Peyer's patch (tissue), 4 donors: Measurements from ENCODE around the gene CPHXL. TPM values are rescaled to one million over a fixed set of nuclear protein-coding genes. Genes with fewer than 3 reads are reported as not detected.

Experiments used
- DNase-seq, 3 donors: peaks; one replicate each; pipeline ENCODE4 v3.0.0-alpha.2; 2017 to 2019
- H3K27ac ChIP-seq, 4 donors: fragments of 200-600 bp; sonication (generic); one replicate each; pipeline ENCODE4 v1.5.1; 2016 to 2019
- H3K27me3 ChIP-seq, 2 donors: fragments of 200-600 bp; sonication (generic); one replicate each; pipeline ENCODE4 v1.5.1; 2019
- H3K36me3 ChIP-seq, 3 donors: fragments of 200-600 bp; sonication (generic); one replicate each; pipeline ENCODE4 v1.5.1; 2016 to 2019
- H3K4me1 ChIP-seq, 4 donors: fragments of 200-600 bp; sonication (generic); one replicate each; pipeline ENCODE4 v1.5.1; 2016 to 2019
- H3K4me3 ChIP-seq, 4 donors: fragments of 200-600 bp; sonication (generic); 1 replicate in 3 of 4; 2 replicates in 1 of 4; pipeline ENCODE4 v1.5.1; 2016 to 2019; ENCODE audit warnings: mild to moderate bottlenecking in 1 of 4
- H3K9me3 ChIP-seq, 4 donors: fragments of 200-600 bp; sonication (generic); one replicate each; pipeline ENCODE4 v1.5.1; 2016 to 2019; ENCODE audit warnings: mild to moderate bottlenecking in 1 of 4
- CTCF ChIP-seq, 6 experiments: fragments of 450-650 bp in 4 of 6; fragments of 200-600 bp in 2 of 6; sonication (generic) in 1 of 6; IDR thresholded peaks; one replicate each; pipeline ENCODE4 v1.5.1; 2017 to 2019; ENCODE audit warnings: antibody characterized with exemption in 6 of 6, mild to moderate bottlenecking in 3 of 6, moderate library complexity in 1 of 6
- POLR2A ChIP-seq, 2 donors: fragments of 450-650 bp; IDR thresholded peaks; one replicate each; pipeline ENCODE4 v1.5.1; 2017; ENCODE audit warnings: antibody characterized with exemption in 2 of 2, mild to moderate bottlenecking in 2 of 2, moderate library complexity in 2 of 2
- total RNA-seq, 4 donors: library from RNA; depleted of rRNA; stranded (reverse); fragments of >200 nt; gene quantifications; one replicate each; pipeline ENCODE4 v1.1.0, GENCODE V29; 2016

The CPHXL gene
- total RNA-seq, 4 donors from 2014 or later: not detected

GRCh38 chr16:75750528-75750927, 24.2 kb upstream of the CPHXL start:
- Histone ChIP-seq H3K4me3 (no peak overlapping the region), H3K9me3 (no peaks in the 10 kb centered on the region), H3K27me3 (no peaks in the 10 kb centered on the region), H3K27ac (no peak overlapping the region), H3K4me1 (peaks cover 0 to 18% (median 2%) of the 10 kb centered on the region in 4 donors), H3K36me3 (no peaks in the 10 kb centered on the region)
- TF ChIP-seq POLR2A (IDR thresholded peaks at IDR 0.05) (no peak), CTCF (IDR thresholded peaks at IDR 0.05) (no peak)
- DNase-seq: no peak

- no peaks in the 10 kb centered on the region for H3K36me3 ChIP-seq
- H3K27me3 ChIP-seq: no peaks in the 10 kb centered on the region
- H3K4me3 ChIP-seq: no peak overlapping the region
- TF ChIP-seq POLR2A (IDR thresholded peaks at IDR 0.05) (no peak), CTCF (IDR thresholded peaks at IDR 0.05) (no peak)
- peaks cover 0 to 4% (median 2%) of the 10 kb centered on the region in 4 donors for H3K4me1 ChIP-seq
- no peak for DNase-seq
- peaks cover 0 to 11% (median 0%) of the 10 kb centered on the region in 4 donors for H3K9me3 ChIP-seq
- H3K27ac ChIP-seq: no peak overlapping the region
These were observed 20.1 kb upstream of the CPHXL start for GRCh38 chr16:75746359-75746758.

- no peak overlapping the region for H3K27ac ChIP-seq
- H3K4me1 ChIP-seq: peaks cover 0 to 4% (median 2%) of the 10 kb centered on the region in 4 donors
- peaks cover 0 to 11% (median 0%) of the 10 kb centered on the region in 4 donors for H3K9me3 ChIP-seq
- H3K4me3 ChIP-seq: no peak overlapping the region
- H3K36me3 ChIP-seq: no peaks in the 10 kb centered on the region
- H3K27me3 ChIP-seq: no peaks in the 10 kb centered on the region
- DNase-seq: no peak
- no peak for TF ChIP-seq POLR2A (IDR thresholded peaks at IDR 0.05)
- no peak for TF ChIP-seq CTCF (IDR thresholded peaks at IDR 0.05)
These were observed 19.5 kb upstream of the CPHXL start for GRCh38 chr16:75745823-75746222.

- Histone ChIP-seq H3K4me3 (no peak overlapping the region), H3K9me3 (peaks cover 0 to 11% (median 0%) of the 10 kb centered on the region in 4 donors), H3K27me3 (no peaks in the 10 kb centered on the region), H3K36me3 (no peaks in the 10 kb centered on the region), H3K27ac (no peak overlapping the region), H3K4me1 (peaks cover 0 to 4% (median 1%) of the 10 kb centered on the region in 4 donors)
- no peak for TF ChIP-seq CTCF (IDR thresholded peaks at IDR 0.05)
- no peak for TF ChIP-seq POLR2A (IDR thresholded peaks at IDR 0.05)
- DNase-seq: no peak
These were observed 19.0 kb upstream of the CPHXL start for GRCh38 chr16:75745242-75745641.

- no peaks in the 10 kb centered on the region for H3K27me3 ChIP-seq
- no peaks in the 10 kb centered on the region for H3K4me1 ChIP-seq
- H3K4me3 ChIP-seq: no peak overlapping the region
- no peak for DNase-seq
- TF ChIP-seq POLR2A (IDR thresholded peaks at IDR 0.05) (no peak), CTCF (IDR thresholded peaks at IDR 0.05) (no peak)
- H3K9me3 ChIP-seq: peaks cover 0 to 11% (median 0%) of the 10 kb centered on the region in 4 donors
- no peaks in the 10 kb centered on the region for H3K36me3 ChIP-seq
- no peak overlapping the region for H3K27ac ChIP-seq
These were observed 16.2 kb upstream of the CPHXL start for GRCh38 chr16:75742424-75743047.
